ENCODE data around the gene IL9. TPM values are rescaled to one million over a fixed set of nuclear protein-coding genes. Genes with fewer than 3 reads are reported as not detected.

IL9 gene
- total and polyA plus RNA-seq, 10 of the 15 experiments (the other 5 are each of a cell fraction or from before 2014, with no cell fraction given) = not detected

DNA sequence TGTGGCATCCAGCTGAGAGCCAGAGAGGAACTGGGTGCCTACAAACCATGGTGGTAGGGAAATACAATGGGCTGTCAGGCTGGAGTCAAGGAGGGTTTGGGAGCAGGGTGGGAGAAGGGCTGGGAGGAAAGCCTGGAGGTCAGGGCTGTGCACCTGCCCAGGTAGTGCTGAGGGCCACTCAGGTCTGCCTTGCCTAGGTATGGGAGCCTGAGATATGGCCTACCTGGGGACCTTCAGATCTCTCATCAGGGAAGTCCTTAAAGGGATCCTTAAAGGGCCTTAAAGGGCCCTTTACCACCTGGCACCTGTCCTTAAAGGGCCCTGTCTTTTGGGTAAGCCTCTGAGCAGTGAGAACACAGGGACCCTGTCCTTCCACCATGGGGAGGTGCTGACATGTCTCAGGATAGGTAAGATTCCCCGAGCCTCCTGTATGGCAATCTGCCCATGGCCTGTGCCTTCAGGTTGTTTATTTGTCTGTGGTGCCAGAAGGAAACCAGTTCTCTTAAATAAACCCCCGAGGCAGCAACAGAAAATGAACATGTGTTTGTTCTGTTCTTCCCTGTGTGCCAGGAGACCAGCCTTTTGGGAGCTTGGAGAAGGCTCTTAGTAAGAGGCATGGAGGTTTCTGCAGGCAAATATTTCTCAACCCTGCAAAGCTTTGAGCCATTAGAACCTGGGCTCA lies 37.9 kb downstream of the IL9 start (continued):
- TF ChIP-seq, protein P1, sequence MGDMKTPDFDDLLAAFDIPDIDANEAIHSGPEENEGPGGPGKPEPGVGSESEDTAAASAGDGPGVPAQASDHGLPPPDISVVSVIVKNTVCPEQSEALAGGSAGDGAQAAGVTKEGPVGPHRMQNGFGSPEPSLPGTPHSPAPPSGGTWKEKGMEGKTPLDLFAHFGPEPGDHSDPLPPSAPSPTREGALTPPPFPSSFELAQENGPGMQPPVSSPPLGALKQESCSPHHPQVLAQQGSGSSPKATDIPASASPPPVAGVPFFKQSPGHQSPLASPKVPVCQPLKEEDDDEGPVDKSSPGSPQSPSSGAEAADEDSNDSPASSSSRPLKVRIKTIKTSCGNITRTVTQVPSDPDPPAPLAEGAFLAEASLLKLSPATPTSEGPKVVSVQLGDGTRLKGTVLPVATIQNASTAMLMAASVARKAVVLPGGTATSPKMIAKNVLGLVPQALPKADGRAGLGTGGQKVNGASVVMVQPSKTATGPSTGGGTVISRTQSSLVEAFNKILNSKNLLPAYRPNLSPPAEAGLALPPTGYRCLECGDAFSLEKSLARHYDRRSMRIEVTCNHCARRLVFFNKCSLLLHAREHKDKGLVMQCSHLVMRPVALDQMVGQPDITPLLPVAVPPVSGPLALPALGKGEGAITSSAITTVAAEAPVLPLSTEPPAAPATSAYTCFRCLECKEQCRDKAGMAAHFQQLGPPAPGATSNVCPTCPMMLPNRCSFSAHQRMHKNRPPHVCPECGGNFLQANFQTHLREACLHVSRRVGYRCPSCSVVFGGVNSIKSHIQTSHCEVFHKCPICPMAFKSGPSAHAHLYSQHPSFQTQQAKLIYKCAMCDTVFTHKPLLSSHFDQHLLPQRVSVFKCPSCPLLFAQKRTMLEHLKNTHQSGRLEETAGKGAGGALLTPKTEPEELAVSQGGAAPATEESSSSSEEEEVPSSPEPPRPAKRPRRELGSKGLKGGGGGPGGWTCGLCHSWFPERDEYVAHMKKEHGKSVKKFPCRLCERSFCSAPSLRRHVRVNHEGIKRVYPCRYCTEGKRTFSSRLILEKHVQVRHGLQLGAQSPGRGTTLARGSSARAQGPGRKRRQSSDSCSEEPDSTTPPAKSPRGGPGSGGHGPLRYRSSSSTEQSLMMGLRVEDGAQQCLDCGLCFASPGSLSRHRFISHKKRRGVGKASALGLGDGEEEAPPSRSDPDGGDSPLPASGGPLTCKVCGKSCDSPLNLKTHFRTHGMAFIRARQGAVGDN (IDR thresholded peaks at IDR 0.05) = no peak
- no peak for TF ChIP-seq BHLHE40 (IDR thresholded peaks at IDR 0.05; ENCODE audit: borderline replicate concordance in 1 of 2, low read depth in 2 of 2, low read length in 1 of 2)
- TF ChIP-seq TCF12 (IDR thresholded peaks at IDR 0.05; ENCODE audit: low read depth, low read length) = no peak
- no peak for TF ChIP-seq TBL1XR1 (IDR thresholded peaks at IDR 0.05; ENCODE audit: low read depth, low read length)
- TF ChIP-seq, protein P2, sequence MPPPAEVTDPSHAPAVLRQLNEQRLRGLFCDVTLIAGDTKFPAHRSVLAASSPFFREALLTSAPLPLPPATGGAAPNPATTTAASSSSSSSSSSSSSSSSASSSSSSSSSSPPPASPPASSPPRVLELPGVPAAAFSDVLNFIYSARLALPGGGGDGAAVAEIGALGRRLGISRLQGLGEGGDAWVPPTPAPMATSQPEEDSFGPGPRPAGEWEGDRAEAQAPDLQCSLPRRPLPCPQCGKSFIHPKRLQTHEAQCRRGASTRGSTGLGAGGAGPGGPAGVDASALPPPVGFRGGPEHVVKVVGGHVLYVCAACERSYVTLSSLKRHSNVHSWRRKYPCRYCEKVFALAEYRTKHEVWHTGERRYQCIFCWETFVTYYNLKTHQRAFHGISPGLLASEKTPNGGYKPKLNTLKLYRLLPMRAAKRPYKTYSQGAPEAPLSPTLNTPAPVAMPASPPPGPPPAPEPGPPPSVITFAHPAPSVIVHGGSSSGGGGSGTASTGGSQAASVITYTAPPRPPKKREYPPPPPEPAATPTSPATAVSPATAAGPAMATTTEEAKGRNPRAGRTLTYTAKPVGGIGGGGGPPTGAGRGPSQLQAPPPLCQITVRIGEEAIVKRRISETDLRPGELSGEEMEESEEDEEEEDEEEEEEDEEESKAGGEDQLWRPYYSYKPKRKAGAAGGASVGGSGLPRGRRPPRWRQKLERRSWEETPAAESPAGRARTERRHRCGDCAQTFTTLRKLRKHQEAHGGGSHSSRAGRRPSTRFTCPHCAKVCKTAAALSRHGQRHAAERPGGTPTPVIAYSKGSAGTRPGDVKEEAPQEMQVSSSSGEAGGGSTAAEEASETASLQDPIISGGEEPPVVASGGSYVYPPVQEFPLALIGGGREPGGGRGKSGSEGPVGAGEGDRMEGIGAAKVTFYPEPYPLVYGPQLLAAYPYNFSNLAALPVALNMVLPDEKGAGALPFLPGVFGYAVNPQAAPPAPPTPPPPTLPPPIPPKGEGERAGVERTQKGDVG (CRISPR knock-in tag; IDR thresholded peaks at IDR 0.05) = no peak
- TF ChIP-seq MYC (IDR thresholded peaks at IDR 0.05; ENCODE audit: insufficient read depth, insufficient read length, insufficient replicate concordance, low read length, severe bottlenecking) = no peak
- TF ChIP-seq, protein P3, sequence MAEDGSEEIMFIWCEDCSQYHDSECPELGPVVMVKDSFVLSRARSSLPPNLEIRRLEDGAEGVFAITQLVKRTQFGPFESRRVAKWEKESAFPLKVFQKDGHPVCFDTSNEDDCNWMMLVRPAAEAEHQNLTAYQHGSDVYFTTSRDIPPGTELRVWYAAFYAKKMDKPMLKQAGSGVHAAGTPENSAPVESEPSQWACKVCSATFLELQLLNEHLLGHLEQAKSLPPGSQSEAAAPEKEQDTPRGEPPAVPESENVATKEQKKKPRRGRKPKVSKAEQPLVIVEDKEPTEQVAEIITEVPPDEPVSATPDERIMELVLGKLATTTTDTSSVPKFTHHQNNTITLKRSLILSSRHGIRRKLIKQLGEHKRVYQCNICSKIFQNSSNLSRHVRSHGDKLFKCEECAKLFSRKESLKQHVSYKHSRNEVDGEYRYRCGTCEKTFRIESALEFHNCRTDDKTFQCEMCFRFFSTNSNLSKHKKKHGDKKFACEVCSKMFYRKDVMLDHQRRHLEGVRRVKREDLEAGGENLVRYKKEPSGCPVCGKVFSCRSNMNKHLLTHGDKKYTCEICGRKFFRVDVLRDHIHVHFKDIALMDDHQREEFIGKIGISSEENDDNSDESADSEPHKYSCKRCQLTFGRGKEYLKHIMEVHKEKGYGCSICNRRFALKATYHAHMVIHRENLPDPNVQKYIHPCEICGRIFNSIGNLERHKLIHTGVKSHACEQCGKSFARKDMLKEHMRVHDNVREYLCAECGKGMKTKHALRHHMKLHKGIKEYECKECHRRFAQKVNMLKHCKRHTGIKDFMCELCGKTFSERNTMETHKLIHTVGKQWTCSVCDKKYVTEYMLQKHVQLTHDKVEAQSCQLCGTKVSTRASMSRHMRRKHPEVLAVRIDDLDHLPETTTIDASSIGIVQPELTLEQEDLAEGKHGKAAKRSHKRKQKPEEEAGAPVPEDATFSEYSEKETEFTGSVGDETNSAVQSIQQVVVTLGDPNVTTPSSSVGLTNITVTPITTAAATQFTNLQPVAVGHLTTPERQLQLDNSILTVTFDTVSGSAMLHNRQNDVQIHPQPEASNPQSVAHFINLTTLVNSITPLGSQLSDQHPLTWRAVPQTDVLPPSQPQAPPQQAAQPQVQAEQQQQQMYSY (CRISPR knock-in tag; IDR thresholded peaks at IDR 0.05) = no peak
